ENCODE measurements around the gene EPAS1.

The EPAS1 gene

GRCh38 chr2:46353509-46353908 lies 56.3 kb downstream of the EPAS1 start:
- Histone ChIP-seq H4K20me1 (ENCODE audit: insufficient read depth, low read length) (no peaks in the 10 kb centered on the region), H3K27ac (ENCODE audit: low read length) (no peak overlapping the region), H3K36me3 (replicated peaks; ENCODE audit: insufficient read depth, low read length) (no peaks in the 10 kb centered on the region)

GRCh38 chr2:46355756-46356155 lies 58.5 kb downstream of the EPAS1 start:
- Histone ChIP-seq H3K4me2 (ENCODE audit: low read depth, low read length) (no peak overlapping the region), H4K20me1 (ENCODE audit: insufficient read depth, low read length) (no peaks in the 10 kb centered on the region)
- TF ChIP-seq EZH2phosphoT487 (IDR thresholded peaks at IDR 0.05; ENCODE audit: low read length) (no peak), EZH2 (optimal IDR thresholded peaks at IDR 0.05; ENCODE audit: low read depth, low read length) (no peak), CTCF (IDR thresholded peaks at IDR 0.05; ENCODE audit: low read length) (no peak)

More at GRCh38 chr2:46353509-46353908, 56.3 kb downstream of the EPAS1 start:
- peaks cover 3% of the 10 kb centered on the region; the same call in 1 of the 2 replicates for H3K4me1 ChIP-seq (ENCODE audit: low read length)
- no peak overlapping the region for H3K9ac ChIP-seq (ENCODE audit: low read length)
- TF ChIP-seq EZH2phosphoT487 (IDR thresholded peaks at IDR 0.05; ENCODE audit: low read length), result no peak
- TF ChIP-seq CTCF (IDR thresholded peaks at IDR 0.05; ENCODE audit: low read length), result no peak
- TF ChIP-seq EZH2 (optimal IDR thresholded peaks at IDR 0.05; ENCODE audit: low read depth, low read length), result no peak
- H3K79me2 ChIP-seq (ENCODE audit: low read length), result no peaks in the 10 kb centered on the region
- H3K9me3 ChIP-seq (replicated peaks; ENCODE audit: insufficient read depth, low read length), result no peaks in the 10 kb centered on the region
- no peaks in the 10 kb centered on the region for H3K27me3 ChIP-seq (replicated peaks; ENCODE audit: insufficient read depth, low read length)
- H3K4me3 ChIP-seq (ENCODE audit: low read length), result no peak overlapping the region
- no peak overlapping the region for H3K4me2 ChIP-seq (ENCODE audit: low read depth, low read length)
- DNase-seq, result no peak
- no peaks in the 10 kb centered on the region for H3K9me2 ChIP-seq (replicated peaks; ENCODE audit: insufficient read depth, low read length)
- no peak overlapping the region for H2AFZ ChIP-seq (ENCODE audit: low read length)
- no peaks in the 10 kb centered on the region for H3F3A ChIP-seq (ENCODE audit: insufficient read depth, low read length)

GRCh38 chr2:46356991-46357390 lies 59.8 kb downstream of the EPAS1 start:
- Histone ChIP-seq H3K27ac (ENCODE audit: low read length) (no peak overlapping the region), H4K20me1 (ENCODE audit: insufficient read depth, low read length) (no peaks in the 10 kb centered on the region), H3K9ac (ENCODE audit: low read length) (no peak overlapping the region), H3K4me1 (ENCODE audit: low read length) (no peaks in the 10 kb centered on the region), H3K9me2 (replicated peaks; ENCODE audit: insufficient read depth, low read length) (no peaks in the 10 kb centered on the region), H3K27me3 (replicated peaks; ENCODE audit: insufficient read depth, low read length) (no peaks in the 10 kb centered on the region), H3K4me3 (ENCODE audit: low read length) (no peak overlapping the region), H2AFZ (ENCODE audit: low read length) (no peak overlapping the region), H3F3A (ENCODE audit: insufficient read depth, low read length) (no peaks in the 10 kb centered on the region), H3K9me3 (replicated peaks; ENCODE audit: insufficient read depth, low read length) (no peaks in the 10 kb centered on the region), H3K79me2 (ENCODE audit: low read length) (no peaks in the 10 kb centered on the region), H3K4me2 (ENCODE audit: low read depth, low read length) (no peak overlapping the region), H3K36me3 (replicated peaks; ENCODE audit: insufficient read depth, low read length) (no peaks in the 10 kb centered on the region)
- TF ChIP-seq EZH2phosphoT487 (IDR thresholded peaks at IDR 0.05; ENCODE audit: low read length) (no peak), EZH2 (optimal IDR thresholded peaks at IDR 0.05; ENCODE audit: low read depth, low read length) (no peak), CTCF (IDR thresholded peaks at IDR 0.05; ENCODE audit: low read length) (no peak)
- no peak for DNase-seq

More at GRCh38 chr2:46355756-46356155, 58.5 kb downstream of the EPAS1 start:
- Histone ChIP-seq H3K27ac (ENCODE audit: low read length) (no peak overlapping the region), H3K9me2 (replicated peaks; ENCODE audit: insufficient read depth, low read length) (no peaks in the 10 kb centered on the region), H3K9me3 (replicated peaks; ENCODE audit: insufficient read depth, low read length) (no peaks in the 10 kb centered on the region), H3K27me3 (replicated peaks; ENCODE audit: insufficient read depth, low read length) (no peaks in the 10 kb centered on the region), H3K4me3 (ENCODE audit: low read length) (no peak overlapping the region), H3K9ac (ENCODE audit: low read length) (no peak overlapping the region), H3F3A (ENCODE audit: insufficient read depth, low read length) (no peaks in the 10 kb centered on the region), H3K79me2 (ENCODE audit: low read length) (no peaks in the 10 kb centered on the region), H3K4me1 (ENCODE audit: low read length) (no peaks in the 10 kb centered on the region), H2AFZ (ENCODE audit: low read length) (no peak overlapping the region), H3K36me3 (replicated peaks; ENCODE audit: insufficient read depth, low read length) (no peaks in the 10 kb centered on the region)
- no peak for DNase-seq

Measured in MM.1S (cell line).